ENCODE measurements around the gene CCDC122. TPM values are rescaled to one million over a fixed set of nuclear protein-coding genes. Genes with fewer than 3 reads are reported as not detected.

Gene CCDC122
- total RNA-seq, 1 experiment from 2014 or later, result 10.5 TPM

- TF ChIP-seq FOXP4 (CRISPR knock-in tag; IDR thresholded peaks at IDR 0.05), result no peak
- TF ChIP-seq ZNF416 (CRISPR knock-in tag; IDR thresholded peaks at IDR 0.05), result no peak
- no peak for TF ChIP-seq AFF4 (CRISPR knock-in tag; IDR thresholded peaks at IDR 0.05; ENCODE audit: borderline replicate concordance)
- no peak for TF ChIP-seq NFATC4 (CRISPR knock-in tag; IDR thresholded peaks at IDR 0.05)
- TF ChIP-seq USF2 (CRISPR knock-in tag; IDR thresholded peaks at IDR 0.05), result no peak
- no peak for TF ChIP-seq ZNF263 (CRISPR knock-in tag; IDR thresholded peaks at IDR 0.05; ENCODE audit: low read depth)
Observed at GRCh38 chr13:43911871-43912270, 32.3 kb upstream of the CCDC122 start (continued).

GRCh38 chr13:43911278-43911677 is 31.7 kb upstream of the CCDC122 start:
- H3K27me3 Mint-ChIP-seq (ENCODE audit: low read depth), result no peaks in the 10 kb centered on the region
- no peaks in the 10 kb centered on the region for H3K9me3 Mint-ChIP-seq
- DNase-seq (ENCODE audit: low spot score) (no peak), ATAC-seq (no peak)
- TF ChIP-seq GRHL2 (CRISPR knock-in tag; IDR thresholded peaks at IDR 0.05; ENCODE audit: insufficient replicate concordance, severe bottlenecking) (no peak), OVOL2 (CRISPR knock-in tag; IDR thresholded peaks at IDR 0.05; ENCODE audit: borderline replicate concordance) (no peak), CREB1 (CRISPR knock-in tag; IDR thresholded peaks at IDR 0.05) (no peak), ZNF532 (CRISPR knock-in tag; IDR thresholded peaks at IDR 0.05; ENCODE audit: borderline replicate concordance) (no peak), FOXP1 (CRISPR knock-in tag; IDR thresholded peaks at IDR 0.05; ENCODE audit: borderline replicate concordance) (no peak), HMGA2 (CRISPR knock-in tag; IDR thresholded peaks at IDR 0.05) (no peak), ZNF121 (CRISPR knock-in tag; IDR thresholded peaks at IDR 0.05) (no peak)
- no peak overlapping the region for H3K27ac Mint-ChIP-seq
- H3K4me3 Mint-ChIP-seq, result no peak overlapping the region
- H3K4me1 Mint-ChIP-seq, result no peaks in the 10 kb centered on the region
- POLR2A ChIA-PET, result no interaction called here
- H3K36me3 Mint-ChIP-seq, result no peaks in the 10 kb centered on the region
- CTCF ChIA-PET, result interaction anchor here (1.0 to 1.6 kb wide), 2 partner anchors 17 to 137 kb away, joined by 3 to 4 read pairs; no protein-coding TSS in a partner anchor

Data from WTC11 (cell line).